Tibial nerve (tissue), 4 donors: ENCODE data around the gene PARP12. TPM values are rescaled to one million over a fixed set of nuclear protein-coding genes. Genes with fewer than 3 reads are reported as not detected.

Experiments used
- DNase-seq, 2 donors: peaks; one replicate each; pipeline ENCODE4 v3.0.0-alpha.2; 2019; ENCODE audit warnings: low spot score in 2 of 2
- H3K27ac ChIP-seq, 4 donors: fragments of 200-600 bp; sonication (generic) in 3 of 4; one replicate each; pipeline ENCODE4 v1.5.1; 2017 to 2019; ENCODE audit warnings: mild to moderate bottlenecking in 1 of 4
- H3K27me3 ChIP-seq, 2 donors: fragments of 200-600 bp; sonication (generic) in 1 of 2; one replicate each; pipeline versions ENCODE4 v1.5.1 to v1.6.0; 2017 to 2019
- H3K36me3 ChIP-seq, 3 donors: fragments of 200-600 bp; sonication (generic); one replicate each; pipeline ENCODE4 v1.5.1; 2018 to 2019
- H3K4me1 ChIP-seq, 4 donors: fragments of 200-600 bp; sonication (generic) in 3 of 4; one replicate each; pipeline ENCODE4 v1.5.1; 2017 to 2019
- H3K4me3 ChIP-seq, 4 donors: fragments of 200-600 bp; sonication (generic) in 3 of 4; one replicate each; pipeline ENCODE4 v1.5.1; 2017 to 2019; ENCODE audit warnings: mild to moderate bottlenecking in 1 of 4, moderate library complexity in 1 of 4
- H3K9me3 ChIP-seq, 4 donors: fragments of 200-600 bp; sonication (generic) in 3 of 4; one replicate each; pipeline ENCODE4 v1.5.1; 2017 to 2019
- CTCF ChIP-seq, 5 experiments: fragments of 200-600 bp in 3 of 5; fragments of 450-650 bp in 2 of 5; sonication (generic) in 3 of 5; IDR thresholded peaks; one replicate each; pipeline ENCODE4 v1.5.1; 2016 to 2019; ENCODE audit warnings: antibody characterized with exemption in 5 of 5, mild to moderate bottlenecking in 3 of 5, moderate library complexity in 2 of 5
- EP300 ChIP-seq, 2 donors: sonication (generic); formaldehyde crosslinking; IDR thresholded peaks; one replicate each; pipeline ENCODE4 v1.6.1; 2017; ENCODE audit warnings: antibody characterized with exemption in 2 of 2, mild to moderate bottlenecking in 1 of 2
- POLR2A ChIP-seq, 2 donors: fragments of 450-650 bp; IDR thresholded peaks; one replicate each; pipeline ENCODE4 v1.6.1; 2017; ENCODE audit warnings: antibody characterized with exemption in 2 of 2, mild to moderate bottlenecking in 2 of 2, moderate library complexity in 2 of 2
- WGBS, 2 donors: methylation state at CpG; one replicate each; pipeline ENCODE4 v1.1.5; 2018; 5-methylcytosine and 5-hydroxymethylcytosine counted together
- total RNA-seq, 4 donors: library from RNA; depleted of rRNA; stranded (reverse); fragments of >200 nt; gene quantifications; one replicate each; pipeline ENCODE4 v1.1.0, GENCODE V29; 2016

Gene PARP12
- total RNA-seq, 4 donors from 2014 or later, result 40.0 to 54.2 (median 44.2) TPM

- H3K9me3 ChIP-seq, result no peaks in the 10 kb centered on the region
- no peak for DNase-seq
- no peaks in the 10 kb centered on the region for H3K27me3 ChIP-seq
- no peaks in the 10 kb centered on the region for H3K36me3 ChIP-seq
- TF ChIP-seq EP300 (IDR thresholded peaks at IDR 0.05) (no peak), POLR2A (IDR thresholded peaks at IDR 0.05) (no peak), CTCF (IDR thresholded peaks at IDR 0.05) (no peak)
- H3K27ac ChIP-seq, result no peak overlapping the region
- H3K4me3 ChIP-seq, result no peak overlapping the region
- 62 to 74% methylated on average over 9 of the region's 9 CpGs for WGBS, 2 donors
- H3K4me1 ChIP-seq, result no peaks in the 10 kb centered on the region
Observed at GRCh38 chr7:140010194-140010895, 52.4 kb downstream of the PARP12 start.

- WGBS, 2 donors, result 86 to 90% methylated on average over 11 of the region's 11 CpGs
- Histone ChIP-seq H3K9me3 (no peaks in the 10 kb centered on the region), H3K27ac (no peak overlapping the region), H3K4me3 (no peak overlapping the region), H3K36me3 (no peaks in the 10 kb centered on the region), H3K4me1 (no peaks in the 10 kb centered on the region), H3K27me3 (no peaks in the 10 kb centered on the region)
- no peak for TF ChIP-seq EP300 (IDR thresholded peaks at IDR 0.05)
- TF ChIP-seq POLR2A (IDR thresholded peaks at IDR 0.05), result no peak
- TF ChIP-seq CTCF (IDR thresholded peaks at IDR 0.05), result no peak
- no peak for DNase-seq
Observed at GRCh38 chr7:140009735-140010134, 53.0 kb downstream of the PARP12 start.

GRCh38 chr7:140008755-140009610 lies 53.8 kb downstream of the PARP12 start:
- Histone ChIP-seq H3K27me3 (no peaks in the 10 kb centered on the region), H3K9me3 (no peaks in the 10 kb centered on the region), H3K27ac (no peak overlapping the region), H3K4me3 (no peak overlapping the region), H3K4me1 (no peaks in the 10 kb centered on the region), H3K36me3 (no peaks in the 10 kb centered on the region)
- WGBS, 2 donors, result 88 to 92% methylated on average over 11 to 15 of the region's 16 CpGs
- no peak for DNase-seq
- TF ChIP-seq CTCF (IDR thresholded peaks at IDR 0.05) (no peak), EP300 (IDR thresholded peaks at IDR 0.05) (no peak), POLR2A (IDR thresholded peaks at IDR 0.05) (no peak)

- no peak for TF ChIP-seq EP300 (IDR thresholded peaks at IDR 0.05)
- no peaks in the 10 kb centered on the region for H3K4me1 ChIP-seq
- H3K27me3 ChIP-seq, result no peaks in the 10 kb centered on the region
- no peak overlapping the region for H3K27ac ChIP-seq
- no peak for DNase-seq
- H3K36me3 ChIP-seq, result no peaks in the 10 kb centered on the region
- no peaks in the 10 kb centered on the region for H3K9me3 ChIP-seq
- WGBS, 2 donors, result 87 to 88% methylated on average over 11 of the region's 11 CpGs
- H3K4me3 ChIP-seq, result no peak overlapping the region
Observed at GRCh38 chr7:140007051-140007690, 55.6 kb downstream of the PARP12 start.

- Histone ChIP-seq H3K27me3 (no peaks in the 10 kb centered on the region), H3K36me3 (no peaks in the 10 kb centered on the region), H3K27ac (no peak overlapping the region), H3K4me3 (no peak overlapping the region), H3K4me1 (no peaks in the 10 kb centered on the region), H3K9me3 (no peaks in the 10 kb centered on the region)
- TF ChIP-seq EP300 (IDR thresholded peaks at IDR 0.05) (no peak), POLR2A (IDR thresholded peaks at IDR 0.05) (no peak), CTCF (IDR thresholded peaks at IDR 0.05) (no peak)
- DNase-seq, result no peak
- 90 to 93% methylated on average over 10 of the region's 10 CpGs for WGBS, 2 donors
Observed at GRCh38 chr7:140006600-140006999, 56.2 kb downstream of the PARP12 start.
